ENCODE results near the gene PDP2. TPM values are rescaled to one million over a fixed set of nuclear protein-coding genes. Genes with fewer than 3 reads are reported as not detected.
"Not testable (repeated sequence)": the region's sequence is repeated elsewhere in the genome, so short reads cannot be mapped to it uniquely, and the experiment has no call there.

The PDP2 gene
- total RNA-seq, 1 experiment from 2014 or later = 44.4 TPM

DNA sequence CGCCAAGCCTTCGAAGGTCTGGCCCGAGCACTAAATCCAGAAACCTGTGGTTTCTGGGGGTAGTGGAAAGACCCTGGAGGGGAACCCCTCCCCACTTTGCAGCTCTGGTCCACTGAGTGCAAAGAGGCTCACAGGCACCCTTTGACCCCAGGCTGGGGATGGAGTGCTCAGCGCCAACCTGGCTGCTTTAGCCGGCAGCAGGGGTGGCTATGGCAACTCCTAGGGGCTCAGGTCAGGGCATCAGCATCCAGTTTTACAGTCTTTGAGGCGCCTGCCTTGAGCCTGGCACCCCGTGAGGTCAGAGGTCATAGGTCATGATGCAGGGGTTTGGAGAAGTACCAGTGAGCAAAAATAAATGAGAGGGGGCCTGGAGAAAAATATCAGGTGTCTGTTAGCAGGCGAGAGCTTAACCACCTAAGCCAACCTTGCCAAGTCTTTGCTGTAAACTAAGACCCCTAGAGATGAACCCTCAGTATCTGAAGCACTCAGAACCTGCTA lies 18.2 kb upstream of the PDP2 start:
- intact Hi-C loops (cut with micrococcal nuclease; ENCODE audit: unreplicated experiment) = loop anchor here (10.0 kb wide), 1 partner anchor 107 kb away; the partner anchor contains the start of gene DYNC1LI2
- DNase-seq = no peak
- Mint-ChIP-seq H3K36me3 (ENCODE audit: insufficient read depth, unreplicated experiment) (no peaks in the 10 kb centered on the region), H3K27me3 (ENCODE audit: insufficient read depth, unreplicated experiment) (no peaks in the 10 kb centered on the region), H3K4me3 (ENCODE audit: unreplicated experiment) (no peak overlapping the region), H3K9me3 (ENCODE audit: unreplicated experiment) (no peaks in the 10 kb centered on the region), H3K4me1 (ENCODE audit: low read depth, unreplicated experiment) (peaks cover 4% of the 10 kb centered on the region), H3K27ac (ENCODE audit: unreplicated experiment) (no peak overlapping the region)
- H3K9me3 ChIP-seq = no peaks in the 10 kb centered on the region
- no peaks in the 10 kb centered on the region for H3K36me3 ChIP-seq (ENCODE audit: control insufficient read depth, insufficient read depth, low read length)
- H3K4me1 ChIP-seq = peaks cover 14% of the 10 kb centered on the region
- ChIA-PET POLR2A (interaction anchor here (0.5 kb wide), 1 partner anchor 78 kb away, joined by 3 read pairs; no protein-coding TSS in a partner anchor), CTCF (interaction anchor here (1.0 kb wide), 1 partner anchor 11 kb away, joined by 5 read pairs; no protein-coding TSS in a partner anchor)
- no TSS peak for BruUV-seq (replicated peaks)
- TF ChIP-seq, protein P1, sequence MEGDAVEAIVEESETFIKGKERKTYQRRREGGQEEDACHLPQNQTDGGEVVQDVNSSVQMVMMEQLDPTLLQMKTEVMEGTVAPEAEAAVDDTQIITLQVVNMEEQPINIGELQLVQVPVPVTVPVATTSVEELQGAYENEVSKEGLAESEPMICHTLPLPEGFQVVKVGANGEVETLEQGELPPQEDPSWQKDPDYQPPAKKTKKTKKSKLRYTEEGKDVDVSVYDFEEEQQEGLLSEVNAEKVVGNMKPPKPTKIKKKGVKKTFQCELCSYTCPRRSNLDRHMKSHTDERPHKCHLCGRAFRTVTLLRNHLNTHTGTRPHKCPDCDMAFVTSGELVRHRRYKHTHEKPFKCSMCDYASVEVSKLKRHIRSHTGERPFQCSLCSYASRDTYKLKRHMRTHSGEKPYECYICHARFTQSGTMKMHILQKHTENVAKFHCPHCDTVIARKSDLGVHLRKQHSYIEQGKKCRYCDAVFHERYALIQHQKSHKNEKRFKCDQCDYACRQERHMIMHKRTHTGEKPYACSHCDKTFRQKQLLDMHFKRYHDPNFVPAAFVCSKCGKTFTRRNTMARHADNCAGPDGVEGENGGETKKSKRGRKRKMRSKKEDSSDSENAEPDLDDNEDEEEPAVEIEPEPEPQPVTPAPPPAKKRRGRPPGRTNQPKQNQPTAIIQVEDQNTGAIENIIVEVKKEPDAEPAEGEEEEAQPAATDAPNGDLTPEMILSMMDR (IDR thresholded peaks at IDR 0.05; ENCODE audit: insufficient read depth in 1 of 2, low read depth in 1 of 2, low read length in 1 of 2, severe bottlenecking in 1 of 2, unreplicated experiment in 1 of 2) = no peak
- no peaks in the 10 kb centered on the region for H3K27me3 ChIP-seq (replicated peaks; ENCODE audit: control insufficient read depth, insufficient read depth, low read length)
- H3K4me3 ChIP-seq (ENCODE audit: low read depth, low read length) = no peak overlapping the region

GRCh38 chr16:66863707-66864106 lies 16.6 kb upstream of the PDP2 start:
- Histone ChIP-seq H3K27me3 (replicated peaks; ENCODE audit: control insufficient read depth, insufficient read depth, low read length) (no peaks in the 10 kb centered on the region), H3K9me3 (no peaks in the 10 kb centered on the region), H3K4me1 (peaks cover 5% of the 10 kb centered on the region; the same call in 1 of the 2 replicates), H3K36me3 (ENCODE audit: control insufficient read depth, insufficient read depth, low read length) (no peaks in the 10 kb centered on the region), H3K4me3 (ENCODE audit: low read depth, low read length) (no peak overlapping the region)
- Mint-ChIP-seq H3K4me1 (ENCODE audit: low read depth, unreplicated experiment) (no peaks in the 10 kb centered on the region), H3K27me3 (ENCODE audit: insufficient read depth, unreplicated experiment) (no peaks in the 10 kb centered on the region), H3K9me3 (ENCODE audit: unreplicated experiment) (no peaks in the 10 kb centered on the region), H3K4me3 (ENCODE audit: unreplicated experiment) (no peak overlapping the region), H3K36me3 (ENCODE audit: insufficient read depth, unreplicated experiment) (peaks cover 4% of the 10 kb centered on the region), H3K27ac (ENCODE audit: unreplicated experiment) (no peak overlapping the region)
- TF ChIP-seq, protein P1 (IDR thresholded peaks at IDR 0.05; ENCODE audit: insufficient read depth in 1 of 2, low read depth in 1 of 2, low read length in 1 of 2, severe bottlenecking in 1 of 2, unreplicated experiment in 1 of 2) = no peak
- POLR2A ChIA-PET = no interaction called here
- no peak for DNase-seq
- intact Hi-C loops (cut with micrococcal nuclease; ENCODE audit: unreplicated experiment) = loop anchor here (10.0 kb wide), 1 partner anchor 109 kb away; the partner anchor contains the start of gene DYNC1LI2
- BruUV-seq (replicated peaks) = no TSS peak
- CTCF ChIA-PET = interaction anchor here (0.6 to 0.8 kb wide), 2 partner anchors 33 to 131 kb away, joined by 3 to 4 read pairs; partner anchors contain the start of gene NAE1

DNA sequence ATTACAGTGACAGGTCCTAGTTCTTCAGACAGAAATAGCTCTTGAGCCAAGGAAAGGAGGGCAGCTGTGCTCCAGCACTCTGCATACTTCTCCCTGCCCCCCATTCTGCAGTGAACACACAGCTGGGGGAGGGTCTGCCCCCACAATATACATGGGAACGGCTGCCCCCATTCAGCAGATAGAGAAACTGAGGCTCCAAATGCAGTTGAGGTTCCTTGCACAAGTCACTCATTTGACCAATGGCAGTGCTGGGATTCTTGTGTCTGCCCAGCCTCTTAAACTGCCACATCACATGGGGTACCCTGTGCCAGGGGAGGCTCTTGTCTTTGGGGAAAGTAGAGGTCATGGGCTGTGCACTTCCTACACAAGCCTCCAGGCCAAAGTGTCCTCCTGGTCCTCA lies 10.9 kb upstream of the PDP2 start:
- Histone ChIP-seq H3K27me3 (replicated peaks; ENCODE audit: control insufficient read depth, insufficient read depth, low read length) (no peaks in the 10 kb centered on the region; the same call in 1 of the 2 replicates), H3K36me3 (ENCODE audit: control insufficient read depth, insufficient read depth, low read length) (no peaks in the 10 kb centered on the region), H3K9me3 (no peaks in the 10 kb centered on the region), H3K4me3 (ENCODE audit: low read depth, low read length) (no peak overlapping the region), H3K4me1 (peaks cover 16% of the 10 kb centered on the region)
- ChIA-PET POLR2A (no interaction called here), CTCF (interaction anchor here (0.6 to 3.8 kb wide), 3 partner anchors 11 to 74 kb away, joined by 5 to 136 read pairs (median 17); partner anchors contain the start of genes NAE1 and PDP2)
- Mint-ChIP-seq H3K27ac (ENCODE audit: unreplicated experiment) (no peak overlapping the region), H3K27me3 (ENCODE audit: insufficient read depth, unreplicated experiment) (no peaks in the 10 kb centered on the region), H3K36me3 (ENCODE audit: insufficient read depth, unreplicated experiment) (peaks cover 4% of the 10 kb centered on the region), H3K4me3 (ENCODE audit: unreplicated experiment) (no peak overlapping the region), H3K4me1 (ENCODE audit: low read depth, unreplicated experiment) (peaks cover 19% of the 10 kb centered on the region), H3K9me3 (ENCODE audit: unreplicated experiment) (no peaks in the 10 kb centered on the region)
- intact Hi-C loops (cut with micrococcal nuclease; ENCODE audit: unreplicated experiment) = loop anchor here (5.0 to 10.0 kb wide), 2 partner anchors 115 to 207 kb away; partner anchors contain the start of gene DYNC1LI2
- no TSS peak for BruUV-seq (replicated peaks)
- TF ChIP-seq, protein P1 (IDR thresholded peaks at IDR 0.05; ENCODE audit: insufficient read depth in 1 of 2, low read depth in 1 of 2, low read length in 1 of 2, severe bottlenecking in 1 of 2, unreplicated experiment in 1 of 2) = no peak
- no peak for DNase-seq

- not testable (repeated sequence) for H3K27me3 Mint-ChIP-seq (ENCODE audit: insufficient read depth, unreplicated experiment); H3K27me3 ChIP-seq (replicated peaks; ENCODE audit: control insufficient read depth, insufficient read depth, low read length); H3K4me3 ChIP-seq (ENCODE audit: low read depth, low read length); BruUV-seq (replicated peaks); DNase-seq; H3K4me3 Mint-ChIP-seq (ENCODE audit: unreplicated experiment); H3K9me3 ChIP-seq; H3K9me3 Mint-ChIP-seq (ENCODE audit: unreplicated experiment); H3K36me3 Mint-ChIP-seq (ENCODE audit: insufficient read depth, unreplicated experiment); H3K36me3 ChIP-seq (ENCODE audit: control insufficient read depth, insufficient read depth, low read length); H3K27ac Mint-ChIP-seq (ENCODE audit: unreplicated experiment)
- peaks cover 19% of the 10 kb centered on the region for H3K4me1 Mint-ChIP-seq (ENCODE audit: low read depth, unreplicated experiment)
- intact Hi-C loops (cut with micrococcal nuclease; ENCODE audit: unreplicated experiment) = loop anchor here (5.0 to 10.0 kb wide), 2 partner anchors 147 to 464 kb away; no protein-coding TSS in a partner anchor
- H3K4me1 ChIP-seq = peaks cover 16% of the 10 kb centered on the region
- ChIA-PET POLR2A (interaction anchor here (0.6 kb wide), 1 partner anchor 10 kb away, joined by 3 read pairs; no protein-coding TSS in a partner anchor), CTCF (interaction anchor here (0.6 to 3.6 kb wide), 4 partner anchors 9 to 41 kb away, joined by 3 to 57 read pairs (median 4); partner anchors contain the start of genes NAE1 and PDP2)
Measured at GRCh38 chr16:66871363-66871762, 9.0 kb upstream of the PDP2 start.

All from Caco-2 (cell line).